ENCODE measurements around the gene SAMD11. TPM values are rescaled to one million over a fixed set of nuclear protein-coding genes. Genes with fewer than 3 reads are reported as not detected.

The SAMD11 gene
- total and polyA plus RNA-seq, 2 of the 13 experiments (the other 11 are each of a cell fraction or from before 2014, with no cell fraction given): 0.11 TPM; not detected in 1

- FAIRE-seq: no peak
- Histone ChIP-seq H3K9me3 (ENCODE audit: low read length) (no peaks in the 10 kb centered on the region), H3K4me3 (replicated peaks in 1 of 3; ENCODE audit: insufficient read depth in 1 of 3, low read depth in 2 of 3, low read length in 3 of 3) (no peak overlapping the region), H3K27me3 (ENCODE audit: control insufficient read depth in 1 of 2, insufficient read depth in 2 of 2, low read length in 2 of 2) (peaks cover 20 to 67% of the 10 kb centered on the region in 2 experiments; a peak in 4 of 5 replicates), H3K4me2 (ENCODE audit: low read depth, low read length) (no peak overlapping the region), H2AFZ (ENCODE audit: low read length) (no peak overlapping the region), H3K9ac (ENCODE audit: insufficient read depth, low read depth, low read length) (no peak overlapping the region), H4K20me1 (ENCODE audit: insufficient read depth, low read length) (no peaks in the 10 kb centered on the region), H3K4me1 (ENCODE audit: insufficient read depth, low read length) (peaks cover 46% of the 10 kb centered on the region), H3K79me2 (ENCODE audit: insufficient read depth, low read length) (no peaks in the 10 kb centered on the region), H3K36me3 (replicated peaks in 1 of 2; ENCODE audit: control insufficient read depth in 1 of 2, insufficient read depth in 2 of 2, low read length in 2 of 2) (no peaks in the 10 kb centered on the region), H3K27ac (ENCODE audit: extremely low read length, insufficient read depth, low read length) (no peak overlapping the region)
- WGBS (ENCODE audit: low lambda C conversion rate): 25% methylated on average over 16 of the region's 17 CpGs
- no peak for DNase-seq (ENCODE audit: low spot score)
- POLR2A ChIA-PET: no interaction called here
- no peak for ATAC-seq
- in situ Hi-C loops (cut with HindIII; ENCODE audit: extremely low pct_ligation_motif_present, low pct_unique_long_range_greater_than_20kb) (no loop called here), intact Hi-C loops (cut with micrococcal nuclease; ENCODE audit: unreplicated experiment) (no loop called here)
- no TSS peak for BruUV-seq (replicated peaks)
- no peak for TF ChIP-seq ZNF253 (CRISPR knock-in tag; IDR thresholded peaks at IDR 0.05; ENCODE audit: borderline replicate concordance)
- CTCF ChIA-PET (ENCODE audit: low intra/inter-chr PET ratio, low total read pairs): no interaction called here
These were observed 15.9 kb upstream of the SAMD11 start for GRCh38 chr1:907611-908451.

- Histone ChIP-seq H3K9ac (ENCODE audit: insufficient read depth, low read depth, low read length) (no peak overlapping the region), H2AFZ (ENCODE audit: low read length) (no peak overlapping the region), H4K20me1 (ENCODE audit: insufficient read depth, low read length) (no peaks in the 10 kb centered on the region), H3K4me3 (replicated peaks in 1 of 3; ENCODE audit: insufficient read depth in 1 of 3, low read depth in 2 of 3, low read length in 3 of 3) (no peak overlapping the region), H3K36me3 (replicated peaks in 1 of 2; ENCODE audit: control insufficient read depth in 1 of 2, insufficient read depth in 2 of 2, low read length in 2 of 2) (no peaks in the 10 kb centered on the region), H3K27ac (ENCODE audit: extremely low read length, insufficient read depth, low read length) (no peak overlapping the region), H3K27me3 (ENCODE audit: control insufficient read depth in 1 of 2, insufficient read depth in 2 of 2, low read length in 2 of 2) (peaks cover 20 to 67% of the 10 kb centered on the region in 2 experiments; a peak in 4 of 5 replicates), H3K4me1 (ENCODE audit: insufficient read depth, low read length) (peaks cover 54% of the 10 kb centered on the region), H3K79me2 (ENCODE audit: insufficient read depth, low read length) (no peaks in the 10 kb centered on the region), H3K4me2 (ENCODE audit: low read depth, low read length) (no peak overlapping the region), H3K9me3 (ENCODE audit: low read length) (no peaks in the 10 kb centered on the region)
- in situ Hi-C loops (cut with HindIII; ENCODE audit: extremely low pct_ligation_motif_present, low pct_unique_long_range_greater_than_20kb): no loop called here
- ChIA-PET CTCF (ENCODE audit: low intra/inter-chr PET ratio, low total read pairs) (no interaction called here), POLR2A (no interaction called here)
- intact Hi-C loops (cut with micrococcal nuclease; ENCODE audit: unreplicated experiment): no loop called here
- no peak for DNase-seq (ENCODE audit: low spot score)
- BruUV-seq (replicated peaks): no TSS peak
- no peak for FAIRE-seq
- no peak for ATAC-seq
- TF ChIP-seq E2F2 (CRISPR knock-in tag; IDR thresholded peaks at IDR 0.05; ENCODE audit: borderline replicate concordance) (no peak), KLF6 (CRISPR knock-in tag; IDR thresholded peaks at IDR 0.05) (no peak), ZNF343 (CRISPR knock-in tag; IDR thresholded peaks at IDR 0.05) (no peak), TSC22D2 (CRISPR knock-in tag; IDR thresholded peaks at IDR 0.05; ENCODE audit: borderline replicate concordance) (no peak), ZNF550 (CRISPR knock-in tag; IDR thresholded peaks at IDR 0.05; ENCODE audit: borderline replicate concordance) (no peak), NFATC3 (CRISPR knock-in tag; IDR thresholded peaks at IDR 0.05) (no peak), ARHGAP35 (CRISPR knock-in tag; IDR thresholded peaks at IDR 0.05; ENCODE audit: borderline replicate concordance) (no peak), ZNF720 (CRISPR knock-in tag; IDR thresholded peaks at IDR 0.05) (no peak), HHEX (CRISPR knock-in tag; IDR thresholded peaks at IDR 0.05) (no peak), ZNF772 (CRISPR knock-in tag; IDR thresholded peaks at IDR 0.05) (no peak), KDM2A (CRISPR knock-in tag; IDR thresholded peaks at IDR 0.05; ENCODE audit: borderline replicate concordance, low read depth) (no peak)
- WGBS (ENCODE audit: low lambda C conversion rate): 80% methylated on average over 2 of the region's 16 CpGs
These were observed 15.1 kb upstream of the SAMD11 start for GRCh38 chr1:908661-909060.

Data from HepG2 (cell line).